ENCODE measurements around the gene ZBTB7C. TPM values are rescaled to one million over a fixed set of nuclear protein-coding genes. Genes with fewer than 3 reads are reported as not detected.

The ZBTB7C gene
- total and polyA plus RNA-seq, 2 donors (not counting 1 experiment from before 2014, with no cell fraction given) = not detected

DNA sequence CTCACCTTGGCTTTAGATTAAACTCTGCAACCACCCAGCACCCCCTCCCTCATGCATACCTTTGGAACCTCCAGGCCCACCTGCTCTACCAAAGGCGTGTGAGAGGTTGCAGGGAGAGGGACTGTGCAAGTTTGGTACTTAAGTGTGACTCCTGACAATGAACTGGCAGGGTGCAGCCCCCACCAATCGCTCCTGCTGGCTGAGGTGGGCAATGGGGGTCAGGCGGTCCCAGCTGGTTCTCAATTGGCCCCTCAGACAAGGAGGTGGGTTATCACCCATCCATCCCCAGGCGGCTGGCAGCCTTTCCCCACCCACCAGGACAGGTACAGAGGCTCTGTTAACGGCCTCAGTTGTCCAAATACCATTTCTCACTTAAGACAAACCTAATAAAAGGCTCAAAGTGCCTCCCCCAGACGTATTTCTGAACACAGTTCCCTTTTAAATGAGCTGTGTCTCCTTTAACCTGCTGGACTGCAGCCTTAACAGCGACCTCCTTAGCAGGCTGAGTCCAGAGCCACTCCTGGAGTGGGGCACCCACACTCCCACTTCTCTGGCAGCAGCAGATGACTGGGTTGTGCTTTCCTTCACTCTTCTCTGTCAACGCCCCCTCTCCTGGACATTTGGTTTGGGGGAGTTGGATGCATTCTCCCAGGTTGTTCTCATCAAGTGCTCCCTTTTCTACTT lies 309.6 kb downstream of the ZBTB7C start:
- no peak overlapping the region for H3K4me2 ChIP-seq (replicated peaks; ENCODE audit: low read depth, low read length, poor library complexity, severe bottlenecking)
- ChIA-PET CTCF (no interaction called here), POLR2A (no interaction called here)
- DNase-seq = no peak
- no peaks in the 10 kb centered on the region for H3K9me3 ChIP-seq (ENCODE audit: control extremely low read depth in 1 of 3, control insufficient read depth in 2 of 3, insufficient read depth in 1 of 3, low read length in 2 of 3)
- ATAC-seq (ENCODE audit: low read depth) = no peak
- Mint-ChIP-seq H3K4me3 (no peak overlapping the region), H3K27ac (no peak overlapping the region), H3K27me3 (peaks cover 31% of the 10 kb centered on the region), H3K9me3 (ENCODE audit: insufficient read depth) (no peaks in the 10 kb centered on the region), H3K4me1 (no peaks in the 10 kb centered on the region)
- H3K27me3 ChIP-seq (replicated peaks in 1 of 4; ENCODE audit: control extremely low read depth in 1 of 4, control insufficient read depth in 3 of 4, insufficient read depth in 4 of 4, low read length in 3 of 4) = peaks cover 0 to 3% (median 0%) of the 10 kb centered on the region in 4 experiments
- H3K4me3 ChIP-seq (ENCODE audit: control extremely low read depth in 1 of 5, extremely low read depth in 1 of 5, insufficient read depth in 1 of 5, low read depth in 2 of 5, low read length in 4 of 5) = no peak overlapping the region
- H3K79me2 ChIP-seq (ENCODE audit: control insufficient read depth, insufficient read depth, low read length) = no peaks in the 10 kb centered on the region
- intact Hi-C loops (cut with micrococcal nuclease) = no loop called here
- no peak overlapping the region for H3K27ac ChIP-seq (ENCODE audit: low read length in 2 of 2)
- no peak for TF ChIP-seq EZH2 (IDR thresholded peaks at IDR 0.05; ENCODE audit: borderline replicate concordance, insufficient read depth, low read depth, low read length, poor library complexity, severe bottlenecking)
- TF ChIP-seq, protein P1, sequence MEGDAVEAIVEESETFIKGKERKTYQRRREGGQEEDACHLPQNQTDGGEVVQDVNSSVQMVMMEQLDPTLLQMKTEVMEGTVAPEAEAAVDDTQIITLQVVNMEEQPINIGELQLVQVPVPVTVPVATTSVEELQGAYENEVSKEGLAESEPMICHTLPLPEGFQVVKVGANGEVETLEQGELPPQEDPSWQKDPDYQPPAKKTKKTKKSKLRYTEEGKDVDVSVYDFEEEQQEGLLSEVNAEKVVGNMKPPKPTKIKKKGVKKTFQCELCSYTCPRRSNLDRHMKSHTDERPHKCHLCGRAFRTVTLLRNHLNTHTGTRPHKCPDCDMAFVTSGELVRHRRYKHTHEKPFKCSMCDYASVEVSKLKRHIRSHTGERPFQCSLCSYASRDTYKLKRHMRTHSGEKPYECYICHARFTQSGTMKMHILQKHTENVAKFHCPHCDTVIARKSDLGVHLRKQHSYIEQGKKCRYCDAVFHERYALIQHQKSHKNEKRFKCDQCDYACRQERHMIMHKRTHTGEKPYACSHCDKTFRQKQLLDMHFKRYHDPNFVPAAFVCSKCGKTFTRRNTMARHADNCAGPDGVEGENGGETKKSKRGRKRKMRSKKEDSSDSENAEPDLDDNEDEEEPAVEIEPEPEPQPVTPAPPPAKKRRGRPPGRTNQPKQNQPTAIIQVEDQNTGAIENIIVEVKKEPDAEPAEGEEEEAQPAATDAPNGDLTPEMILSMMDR (IDR thresholded peaks at IDR 0.05) = no peak
- H3K4me1 ChIP-seq (ENCODE audit: control insufficient read depth in 2 of 2, insufficient read depth in 2 of 2, low read length in 2 of 2) = no peaks in the 10 kb centered on the region
- H3K9ac ChIP-seq (ENCODE audit: low read length) = no peak overlapping the region
- 70% methylated on average over 6 of the region's 8 CpGs for WGBS (ENCODE audit: insufficient coverage)
- no peak overlapping the region for H2AFZ ChIP-seq (ENCODE audit: insufficient read depth, low read depth, low read length, poor library complexity, severe bottlenecking)
- no peaks in the 10 kb centered on the region for H4K20me1 ChIP-seq (ENCODE audit: control insufficient read depth, insufficient read depth, low read length, poor library complexity, severe bottlenecking)
- no peaks in the 10 kb centered on the region for H3K36me3 ChIP-seq (replicated peaks in 1 of 2; ENCODE audit: control extremely low read depth in 1 of 2, control insufficient read depth in 1 of 2, extremely low read depth in 1 of 2, insufficient read depth in 2 of 2, low read length in 1 of 2)

DNA sequence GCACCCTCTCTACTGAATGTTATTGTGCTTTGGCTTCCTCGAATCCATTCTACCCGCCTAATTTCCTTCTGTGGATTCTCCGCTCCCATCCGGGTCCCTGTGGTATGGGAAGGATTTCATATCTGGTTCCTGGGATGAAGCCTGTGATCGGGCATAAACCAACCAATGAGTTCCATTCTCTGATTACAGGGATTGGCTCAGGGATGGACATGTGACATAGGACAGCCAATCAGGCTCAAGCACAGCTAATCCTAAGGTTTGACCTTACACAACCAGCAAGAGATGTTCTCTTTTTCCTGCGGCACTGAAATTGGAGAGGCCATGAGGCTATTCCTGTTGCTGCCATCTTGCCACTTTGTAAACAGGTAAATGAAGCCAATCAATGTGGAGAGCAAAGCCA lies 310.6 kb downstream of the ZBTB7C start:
- Mint-ChIP-seq H3K4me1 (no peaks in the 10 kb centered on the region), H3K27me3 (peaks cover 27% of the 10 kb centered on the region), H3K4me3 (no peak overlapping the region), H3K27ac (no peak overlapping the region), H3K9me3 (ENCODE audit: insufficient read depth) (no peaks in the 10 kb centered on the region)
- H3K4me3 ChIP-seq (ENCODE audit: control extremely low read depth in 1 of 5, extremely low read depth in 1 of 5, insufficient read depth in 1 of 5, low read depth in 2 of 5, low read length in 4 of 5) = no peak overlapping the region
- H3K4me2 ChIP-seq (replicated peaks; ENCODE audit: low read depth, low read length, poor library complexity, severe bottlenecking) = no peak overlapping the region
- H3K9ac ChIP-seq (ENCODE audit: low read length) = no peak overlapping the region
- H4K20me1 ChIP-seq (ENCODE audit: control insufficient read depth, insufficient read depth, low read length, poor library complexity, severe bottlenecking) = no peaks in the 10 kb centered on the region
- H3K4me1 ChIP-seq (ENCODE audit: control insufficient read depth in 2 of 2, insufficient read depth in 2 of 2, low read length in 2 of 2) = no peaks in the 10 kb centered on the region
- H3K79me2 ChIP-seq (ENCODE audit: control insufficient read depth, insufficient read depth, low read length) = no peaks in the 10 kb centered on the region
- intact Hi-C loops (cut with micrococcal nuclease) = no loop called here
- no peak overlapping the region for H2AFZ ChIP-seq (ENCODE audit: insufficient read depth, low read depth, low read length, poor library complexity, severe bottlenecking)
- H3K9me3 ChIP-seq (ENCODE audit: control extremely low read depth in 1 of 3, control insufficient read depth in 2 of 3, insufficient read depth in 1 of 3, low read length in 2 of 3) = no peaks in the 10 kb centered on the region
- ChIA-PET POLR2A (no interaction called here), CTCF (no interaction called here)
- peaks cover 0 to 3% (median 0%) of the 10 kb centered on the region in 4 experiments for H3K27me3 ChIP-seq (replicated peaks in 1 of 4; ENCODE audit: control extremely low read depth in 1 of 4, control insufficient read depth in 3 of 4, insufficient read depth in 4 of 4, low read length in 3 of 4)
- H3K27ac ChIP-seq (ENCODE audit: low read length in 2 of 2) = no peak overlapping the region
- no peak for ATAC-seq (ENCODE audit: low read depth)
- TF ChIP-seq, protein P1 (IDR thresholded peaks at IDR 0.05) = no peak
- no peak for TF ChIP-seq EZH2 (IDR thresholded peaks at IDR 0.05; ENCODE audit: borderline replicate concordance, insufficient read depth, low read depth, low read length, poor library complexity, severe bottlenecking)
- 87% methylated on average over 6 of the region's 6 CpGs for WGBS (ENCODE audit: insufficient coverage)
- no peak for DNase-seq
- no peaks in the 10 kb centered on the region for H3K36me3 ChIP-seq (replicated peaks in 1 of 2; ENCODE audit: control extremely low read depth in 1 of 2, control insufficient read depth in 1 of 2, extremely low read depth in 1 of 2, insufficient read depth in 2 of 2, low read length in 1 of 2)

Measured in B cell (primary cell).